Activated naive CD8-positive, alpha-beta T cell treated with anti-CD3 and anti-CD28 coated beads, Interleukin-2, amount 50 U/mL, for 16 hours (primary cell): ENCODE results near the gene PDLIM7.
"Not testable (repeated sequence)": the region's sequence is repeated elsewhere in the genome, so short reads cannot be mapped to it uniquely, and the experiment has no call there.

Experiments used
- DNase-seq: peaks from one replicate; pipeline ENCODE4 v3.0.0-alpha.2; 2020; ENCODE audit warnings: low read depth, low spot score

The PDLIM7 gene, protein sequence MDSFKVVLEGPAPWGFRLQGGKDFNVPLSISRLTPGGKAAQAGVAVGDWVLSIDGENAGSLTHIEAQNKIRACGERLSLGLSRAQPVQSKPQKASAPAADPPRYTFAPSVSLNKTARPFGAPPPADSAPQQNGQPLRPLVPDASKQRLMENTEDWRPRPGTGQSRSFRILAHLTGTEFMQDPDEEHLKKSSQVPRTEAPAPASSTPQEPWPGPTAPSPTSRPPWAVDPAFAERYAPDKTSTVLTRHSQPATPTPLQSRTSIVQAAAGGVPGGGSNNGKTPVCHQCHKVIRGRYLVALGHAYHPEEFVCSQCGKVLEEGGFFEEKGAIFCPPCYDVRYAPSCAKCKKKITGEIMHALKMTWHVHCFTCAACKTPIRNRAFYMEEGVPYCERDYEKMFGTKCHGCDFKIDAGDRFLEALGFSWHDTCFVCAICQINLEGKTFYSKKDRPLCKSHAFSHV

DNA sequence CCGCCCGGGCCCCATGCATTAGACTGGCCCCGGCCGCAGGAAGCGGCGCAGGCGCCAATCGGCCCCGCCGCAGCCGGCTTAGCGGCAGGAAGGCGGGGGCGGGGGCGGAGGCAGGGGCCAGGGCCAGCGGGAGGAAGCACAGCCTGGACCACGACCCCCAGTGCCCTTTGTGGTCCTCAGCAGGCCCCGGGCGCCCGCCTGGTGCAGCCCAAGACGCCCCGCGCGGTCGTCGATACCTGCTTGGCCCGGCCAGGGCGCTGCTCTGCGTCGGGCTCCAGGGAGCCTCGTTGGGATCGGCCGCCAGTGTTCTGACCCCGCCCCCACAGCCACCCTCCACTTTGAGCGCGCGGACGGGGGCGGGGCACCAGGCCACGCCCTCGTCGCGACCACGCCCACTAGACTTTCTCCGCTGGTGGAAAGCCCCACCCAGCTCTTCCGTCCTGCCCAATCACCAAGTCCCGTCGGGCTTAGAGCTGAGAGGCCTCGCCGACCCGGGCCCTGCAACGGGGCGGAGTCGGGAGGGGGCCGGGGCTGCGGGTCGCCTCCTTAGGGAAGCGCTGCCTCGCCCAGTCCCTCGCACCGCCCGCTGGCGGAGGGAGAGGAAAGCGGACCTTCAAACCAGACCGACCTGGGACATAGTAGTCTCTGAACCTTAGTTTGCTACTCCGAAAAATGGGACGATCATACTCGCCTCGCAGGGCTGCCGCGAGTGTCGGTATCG, at the start of gene PDLIM7:
Gene PDLIM7, minus strand, starts transcription at position 313 of the 721 bp plus-strand sequence. CDS start 1,092 bp downstream, outside the sequence.
- peak; percentile 90 for DNase-seq

DNA sequence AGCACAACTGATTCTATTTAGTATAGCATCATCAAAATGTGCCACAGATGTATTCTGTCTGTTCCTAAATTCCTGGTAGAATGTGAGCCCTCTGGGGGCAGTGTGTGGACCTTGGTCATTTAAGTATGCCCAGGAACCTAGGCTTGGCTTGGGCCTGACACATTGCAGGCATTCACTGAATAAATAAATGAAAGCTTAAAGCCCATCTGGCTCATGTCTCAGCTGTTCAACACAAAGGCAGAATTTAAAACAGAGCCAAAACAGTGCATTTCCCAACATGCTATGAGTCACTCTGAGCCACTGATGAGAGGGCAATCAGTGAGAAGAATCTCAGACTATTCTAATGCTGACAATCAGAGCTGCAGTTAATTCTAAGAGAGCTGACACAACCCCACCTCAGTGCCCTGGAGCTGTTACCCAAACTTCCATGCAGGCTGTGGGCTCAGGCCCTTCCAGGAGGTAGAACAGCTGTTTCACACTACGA, 48.9 kb upstream of the PDLIM7 start:
- DNase-seq: no peak

GRCh38 chr5:177545487-177546257, 48.3 kb upstream of the PDLIM7 start:
- no peak for DNase-seq

- DNase-seq: no peak
Measured at GRCh38 chr5:177542816-177543465, 45.5 kb upstream of the PDLIM7 start.

DNA sequence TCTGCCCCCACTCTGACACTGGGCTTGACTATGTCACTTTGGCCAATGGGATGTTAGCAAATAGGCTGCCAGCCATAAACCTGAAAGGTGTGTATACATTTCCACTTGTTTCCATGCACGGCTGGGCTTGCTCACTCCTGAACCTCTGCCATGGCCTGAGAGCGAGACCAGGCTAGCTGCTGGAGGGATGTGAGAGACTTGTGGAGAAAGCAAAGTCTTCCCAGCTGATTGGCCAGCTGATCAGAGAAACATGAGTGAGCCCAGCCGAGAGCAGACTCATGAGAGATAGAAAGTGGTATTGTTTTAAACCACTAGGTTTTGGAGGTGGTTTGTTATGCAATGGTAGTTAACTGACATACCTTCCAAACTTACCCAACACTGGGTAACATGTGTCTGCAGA, 43.0 kb upstream of the PDLIM7 start:
- no peak for DNase-seq

- DNase-seq: no peak
Measured at GRCh38 chr5:177539411-177539810, 42.0 kb upstream of the PDLIM7 start.

GRCh38 chr5:177538876-177539275, 41.5 kb upstream of the PDLIM7 start:
- no peak for DNase-seq

- DNase-seq: no peak
Measured at GRCh38 chr5:177537389-177538361, 40.3 kb upstream of the PDLIM7 start.

- DNase-seq: no peak
Measured at GRCh38 chr5:177536386-177536785, 39.0 kb upstream of the PDLIM7 start.

DNA sequence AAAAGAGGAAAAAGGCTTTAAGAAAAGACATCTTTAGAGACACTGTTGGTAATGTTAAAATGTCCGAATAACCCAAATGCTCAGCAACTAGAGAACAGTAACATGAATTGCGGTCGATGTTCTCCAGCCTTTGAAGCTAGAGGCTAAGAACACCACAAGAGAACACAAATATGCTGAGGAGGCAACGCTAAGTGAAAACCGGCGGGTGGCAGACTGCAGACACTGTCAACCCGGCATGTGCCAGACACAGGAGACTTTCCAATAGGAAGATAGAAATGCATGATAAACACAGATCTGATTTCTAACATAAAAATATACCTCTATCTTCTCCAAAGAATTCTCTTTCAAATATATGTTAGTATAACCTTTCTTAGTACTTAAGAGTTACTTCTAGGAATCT, 37.7 kb upstream of the PDLIM7 start:
- no peak for DNase-seq

DNA sequence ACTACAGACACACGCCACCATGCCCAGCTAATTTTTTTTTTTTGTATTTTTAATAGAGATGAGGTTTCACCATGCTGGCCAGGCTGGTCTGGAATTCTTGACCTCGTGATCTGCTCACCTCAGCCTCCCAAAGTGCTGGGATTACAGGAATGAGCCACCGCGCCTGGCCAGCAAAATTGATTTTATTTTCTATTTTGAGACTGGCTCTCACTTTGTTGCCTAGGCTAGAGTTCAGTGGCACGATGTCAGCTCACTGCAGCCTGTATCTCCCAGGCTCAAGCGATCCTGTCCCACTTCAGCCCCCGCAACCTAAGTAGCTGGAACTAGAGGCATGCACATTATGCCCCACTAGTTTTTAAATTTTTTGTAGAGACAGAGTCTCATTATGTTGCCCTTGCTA, 37.0 kb upstream of the PDLIM7 start:
- DNase-seq: not testable (repeated sequence)

DNA sequence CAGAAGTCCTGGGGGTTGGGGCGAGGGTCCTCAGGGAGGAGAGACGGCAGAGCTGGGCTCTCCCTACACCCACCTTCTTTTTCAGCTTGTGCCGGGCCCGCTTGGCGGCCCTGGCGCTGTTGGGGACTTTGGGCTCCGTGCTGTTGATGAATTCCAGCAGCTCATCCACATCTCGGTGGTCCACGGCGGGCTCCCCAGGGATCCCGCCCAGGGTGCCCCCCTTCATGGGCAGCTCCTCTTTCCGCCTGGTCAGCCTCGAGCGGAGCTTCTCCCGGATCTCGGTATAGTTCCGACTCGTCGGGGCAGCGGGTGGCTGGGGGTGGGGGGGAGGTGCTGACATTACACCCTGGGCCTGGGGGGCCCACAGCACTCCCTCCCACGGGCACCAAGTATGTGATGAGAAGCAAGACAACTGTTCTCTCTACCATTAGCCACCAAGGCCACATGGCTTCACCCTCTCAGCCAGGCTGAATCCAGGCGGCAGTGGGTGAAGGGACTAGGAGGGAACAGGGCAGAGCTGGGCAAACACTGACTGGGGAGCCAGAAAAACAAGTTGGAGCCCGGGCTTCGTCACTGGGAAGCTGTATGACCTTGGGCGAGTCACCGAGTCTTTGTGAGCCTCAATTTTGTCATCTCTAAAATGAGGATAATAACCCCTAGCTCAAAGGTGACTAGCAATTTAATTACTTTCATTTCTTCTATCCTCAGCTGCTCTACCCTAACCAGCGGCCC, 34.0 kb upstream of the PDLIM7 start:
- DNase-seq: no peak

DNA sequence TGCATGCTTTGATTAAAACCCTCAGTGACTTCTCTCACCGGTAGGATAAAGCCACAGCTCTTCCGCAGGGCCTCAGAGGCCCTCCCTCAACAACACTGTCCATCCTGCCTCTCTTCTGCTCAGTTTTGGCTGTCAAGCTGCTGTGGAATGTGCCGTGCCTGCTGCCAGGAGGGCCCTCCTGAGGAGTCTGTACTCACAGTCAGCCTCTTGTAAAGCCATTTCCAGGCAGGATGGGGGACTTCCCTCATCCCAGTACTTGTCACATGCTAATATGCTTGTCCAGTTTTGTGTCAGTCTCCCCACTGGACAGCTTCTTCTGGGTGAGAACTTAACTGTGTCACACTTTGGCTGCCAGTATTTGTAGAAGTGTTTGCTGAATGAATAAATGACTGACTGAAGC, 33.2 kb upstream of the PDLIM7 start:
- no peak for DNase-seq

GRCh38 chr5:177529247-177530203, 32.1 kb upstream of the PDLIM7 start:
- no peak for DNase-seq

GRCh38 chr5:177528631-177529030, 31.2 kb upstream of the PDLIM7 start:
- DNase-seq: no peak

- DNase-seq: no peak
Measured at GRCh38 chr5:177527595-177527994, 30.2 kb upstream of the PDLIM7 start.

- DNase-seq: no peak
Measured at GRCh38 chr5:177526791-177527190, 29.4 kb upstream of the PDLIM7 start.

- DNase-seq: no peak
Measured at GRCh38 chr5:177526191-177526590, 28.8 kb upstream of the PDLIM7 start.
